HAP-1 (cell line): ENCODE results near the gene PDE4B.
"Not testable (repeated sequence)": the region's sequence is repeated elsewhere in the genome, so short reads cannot be mapped to it uniquely, and the experiment has no call there.

Experiments
- DNase-seq, 2 experiments: peaks; one replicate each; pipeline ENCODE4 v3.0.0-alpha.2; 2016 to 2020; ENCODE audit warnings: low spot score in 2 of 2
- H3K27me3 ChIP-seq: fragments of 250-450 bp; sonication (Bioruptor Pico); 2 replicates; pipeline ENCODE4 v1.5.1; 2020; ENCODE audit warnings: low read depth, mild to moderate bottlenecking, moderate library complexity
- H3K36me3 ChIP-seq: fragments of 250-450 bp; sonication (Bioruptor Pico); replicated peaks from 2 replicates; pipeline ENCODE4 v1.5.1; 2020; ENCODE audit warnings: mild to moderate bottlenecking
- H3K4me1 ChIP-seq: fragments of 250-450 bp; sonication (Bioruptor Pico); 2 replicates; pipeline ENCODE4 v1.5.1; 2020; ENCODE audit warnings: mild to moderate bottlenecking
- H3K4me3 ChIP-seq: fragments of 250-450 bp; sonication (Bioruptor Pico); 2 replicates; pipeline ENCODE4 v1.5.1; 2020; ENCODE audit warnings: mild to moderate bottlenecking, moderate library complexity
- H3K9me3 ChIP-seq: fragments of 250-450 bp; sonication (Bioruptor Pico); 2 replicates; pipeline ENCODE4 v1.5.1; 2020; ENCODE audit warnings: mild to moderate bottlenecking, moderate library complexity
- in situ Hi-C: fragments of 300-500 bp; cut with MboI; formaldehyde crosslinking; loops from 3 replicates; pipeline ENCODE4 v1.14.3; 2020; ENCODE audit warnings: low sequenced_read_pairs, inconsistent platforms, mixed read lengths

Gene PDE4B

GRCh38 chr1:66403007-66403731, 610.5 kb downstream of the PDE4B start:
- no peak for DNase-seq
- Histone ChIP-seq H3K36me3 (no peaks in the 10 kb centered on the region), H3K27me3 (no peaks in the 10 kb centered on the region), H3K9me3 (no peaks in the 10 kb centered on the region), H3K4me3 (no peak overlapping the region), H3K4me1 (peaks cover 5% of the 10 kb centered on the region; the same call in 1 of the 2 replicates)
- in situ Hi-C loops, result no loop called here

GRCh38 chr1:66405061-66405460, 612.4 kb downstream of the PDE4B start:
- Histone ChIP-seq H3K9me3 (no peaks in the 10 kb centered on the region), H3K27me3 (no peaks in the 10 kb centered on the region), H3K4me1 (peaks cover 5% of the 10 kb centered on the region; the same call in 1 of the 2 replicates), H3K4me3 (no peak overlapping the region), H3K36me3 (no peaks in the 10 kb centered on the region)
- in situ Hi-C loops, result no loop called here
- DNase-seq, result no peak

- in situ Hi-C loops, H3K9me3 ChIP-seq, H3K36me3 ChIP-seq, H3K27me3 ChIP-seq, H3K4me1 ChIP-seq, DNase-seq, H3K4me3 ChIP-seq: not testable (repeated sequence)
Observed at GRCh38 chr1:66411449-66411848, 618.8 kb downstream of the PDE4B start.

- no peak for DNase-seq
- Histone ChIP-seq H3K27me3 (no peaks in the 10 kb centered on the region), H3K9me3 (peaks cover 12% of the 10 kb centered on the region), H3K36me3 (no peaks in the 10 kb centered on the region), H3K4me1 (no peaks in the 10 kb centered on the region), H3K4me3 (no peak overlapping the region)
- in situ Hi-C loops, result no loop called here
Observed at GRCh38 chr1:66412704-66413103, 620.0 kb downstream of the PDE4B start.

GRCh38 chr1:66413136-66413837, 620.6 kb downstream of the PDE4B start:
- in situ Hi-C loops, result no loop called here
- peaks cover 12% of the 10 kb centered on the region for H3K9me3 ChIP-seq
- DNase-seq, result no peak
- no peak overlapping the region for H3K4me3 ChIP-seq
- H3K4me1 ChIP-seq, result no peaks in the 10 kb centered on the region
- no peaks in the 10 kb centered on the region for H3K36me3 ChIP-seq
- no peaks in the 10 kb centered on the region for H3K27me3 ChIP-seq

- Histone ChIP-seq H3K36me3 (no peaks in the 10 kb centered on the region), H3K27me3 (no peaks in the 10 kb centered on the region), H3K4me1 (no peaks in the 10 kb centered on the region), H3K4me3 (no peak overlapping the region), H3K9me3 (peaks cover 12% of the 10 kb centered on the region)
- DNase-seq, result no peak
- in situ Hi-C loops, result no loop called here
Observed at GRCh38 chr1:66413838-66414175, 621.1 kb downstream of the PDE4B start.

GRCh38 chr1:66415281-66415680, 622.6 kb downstream of the PDE4B start:
- no peak for DNase-seq
- H3K36me3 ChIP-seq, result no peaks in the 10 kb centered on the region
- peaks cover 12% of the 10 kb centered on the region for H3K9me3 ChIP-seq
- in situ Hi-C loops, result no loop called here
- H3K4me1 ChIP-seq, result no peaks in the 10 kb centered on the region
- H3K4me3 ChIP-seq, result no peak overlapping the region
- H3K27me3 ChIP-seq, result no peaks in the 10 kb centered on the region

GRCh38 chr1:66415866-66416265, 623.2 kb downstream of the PDE4B start:
- Histone ChIP-seq H3K4me3 (no peak overlapping the region), H3K4me1 (no peaks in the 10 kb centered on the region), H3K9me3 (peaks cover 12% of the 10 kb centered on the region), H3K36me3 (no peaks in the 10 kb centered on the region), H3K27me3 (no peaks in the 10 kb centered on the region)
- DNase-seq, result no peak
- in situ Hi-C loops, result no loop called here

- Histone ChIP-seq H3K27me3 (no peaks in the 10 kb centered on the region), H3K4me1 (no peaks in the 10 kb centered on the region), H3K4me3 (no peak overlapping the region), H3K36me3 (no peaks in the 10 kb centered on the region), H3K9me3 (peaks cover 12% of the 10 kb centered on the region)
- in situ Hi-C loops, result no loop called here
- DNase-seq, result no peak
Observed at GRCh38 chr1:66416295-66416694, 623.6 kb downstream of the PDE4B start.

- no peaks in the 10 kb centered on the region for H3K36me3 ChIP-seq
- no peaks in the 10 kb centered on the region for H3K4me1 ChIP-seq
- DNase-seq, result no peak
- in situ Hi-C loops, result no loop called here
- H3K4me3 ChIP-seq, result no peak overlapping the region
- peaks cover 12% of the 10 kb centered on the region for H3K9me3 ChIP-seq
- H3K27me3 ChIP-seq, result no peaks in the 10 kb centered on the region
Observed at GRCh38 chr1:66418021-66418420, 625.3 kb downstream of the PDE4B start.

GRCh38 chr1:66420171-66420570, 627.5 kb downstream of the PDE4B start:
- H3K27me3 ChIP-seq, H3K4me3 ChIP-seq, in situ Hi-C loops, H3K36me3 ChIP-seq, DNase-seq, H3K4me1 ChIP-seq: not testable (repeated sequence)
- peaks cover 16% of the 10 kb centered on the region for H3K9me3 ChIP-seq

GRCh38 chr1:66420906-66421305, 628.2 kb downstream of the PDE4B start:
- H3K4me3 ChIP-seq, H3K36me3 ChIP-seq, DNase-seq, in situ Hi-C loops, H3K27me3 ChIP-seq: not testable (repeated sequence)
- H3K9me3 ChIP-seq, result peaks cover 16% of the 10 kb centered on the region
- peaks cover 14% of the 10 kb centered on the region for H3K4me1 ChIP-seq

- Histone ChIP-seq H3K27me3 (no peaks in the 10 kb centered on the region), H3K9me3 (peaks cover 3% of the 10 kb centered on the region), H3K4me3 (no peak overlapping the region), H3K4me1 (peaks cover 19% of the 10 kb centered on the region), H3K36me3 (no peaks in the 10 kb centered on the region)
- in situ Hi-C loops, result no loop called here
- no peak for DNase-seq
Observed at GRCh38 chr1:66422804-66423203, 630.1 kb downstream of the PDE4B start.
